MG63 (cell line): ENCODE measurements around the gene ARSB. TPM values are rescaled to one million over a fixed set of nuclear protein-coding genes. Genes with fewer than 3 reads are reported as not detected.

ENCODE experiments used
- total RNA-seq: library from RNA; depleted of rRNA; stranded (reverse); fragments of >200 nt; shearing (Covaris generic); gene quantifications from 2 replicates; pipeline ENCODE4 v1.2.3, GENCODE V29; 2014; ENCODE audit warnings: low replicate concordance; rRNA removed

The ARSB gene
- total RNA-seq, 1 experiment from 2014 or later = 10.2 TPM

Other genes with a start within 250 kb of the ARSB start
- not detected in 2 replicates for gene DMGDH, start 84.4 kb upstream of the ARSB start, total RNA-seq
- 0.79 and 1.5 TPM in 2 replicates for gene BHMT2, start 84.5 kb upstream of the ARSB start, total RNA-seq
- not detected in 2 replicates for gene BHMT, start 126.5 kb upstream of the ARSB start, total RNA-seq